GM18519 (cell line): ENCODE measurements around the gene ISCU.

Source experiments
- ATAC-seq: cut with Tn5 transposase; IDR thresholded peaks from one replicate; pipeline ENCODE4 v1.9.1; 2021; ENCODE audit warnings: mild to moderate bottlenecking, moderate library complexity; ENCODE audit not compliant: unreplicated experiment, low FRiP score

The ISCU gene

GRCh38 chr12:108602209-108602705 lies 39.9 kb downstream of the ISCU start:
- ATAC-seq, result no peak

- no peak for ATAC-seq
These were observed 40.7 kb downstream of the ISCU start for GRCh38 chr12:108602976-108603704.

GRCh38 chr12:108603743-108604142 lies 41.3 kb downstream of the ISCU start:
- no peak for ATAC-seq

- no peak for ATAC-seq
These were observed 42.0 kb downstream of the ISCU start for GRCh38 chr12:108604208-108604941.

- no peak for ATAC-seq
These were observed 42.7 kb downstream of the ISCU start for GRCh38 chr12:108605000-108605689.

- ATAC-seq, result no peak
These were observed 43.5 kb downstream of the ISCU start for GRCh38 chr12:108605690-108606406.

- no peak for ATAC-seq
These were observed 44.1 kb downstream of the ISCU start for GRCh38 chr12:108606492-108606891.

- no peak for ATAC-seq
These were observed 45.7 kb downstream of the ISCU start for GRCh38 chr12:108607981-108608600.

GRCh38 chr12:108608616-108609015 lies 46.2 kb downstream of the ISCU start:
- ATAC-seq, result no peak

- no peak for ATAC-seq
These were observed 47.3 kb downstream of the ISCU start for GRCh38 chr12:108609537-108610335.

- ATAC-seq, result no peak
These were observed 48.0 kb downstream of the ISCU start for GRCh38 chr12:108610336-108610815.

GRCh38 chr12:108610856-108611605 lies 48.6 kb downstream of the ISCU start:
- ATAC-seq, result no peak

- no peak for ATAC-seq
These were observed 49.6 kb downstream of the ISCU start for GRCh38 chr12:108611884-108612415.

GRCh38 chr12:108612788-108613282 lies 50.4 kb downstream of the ISCU start:
- ATAC-seq, result no peak

GRCh38 chr12:108613548-108613947 lies 51.2 kb downstream of the ISCU start:
- ATAC-seq, result no peak

- no peak for ATAC-seq
These were observed 51.6 kb downstream of the ISCU start for GRCh38 chr12:108614041-108614440.

- ATAC-seq, result no peak
These were observed 52.2 kb downstream of the ISCU start for GRCh38 chr12:108614639-108615038.

GRCh38 chr12:108615918-108616317 lies 53.5 kb downstream of the ISCU start:
- no peak for ATAC-seq
